SHP77 (cell line): ENCODE measurements around the gene AQP12B.
"Not testable (repeated sequence)": the region's sequence is repeated elsewhere in the genome, so short reads cannot be mapped to it uniquely, and the experiment has no call there.

Experiments
- DNase-seq, 2 experiments: peaks; one replicate each; lab custom pipeline; 2025; lab: John Stamatoyannopoulos, UW

The AQP12B gene, protein sequence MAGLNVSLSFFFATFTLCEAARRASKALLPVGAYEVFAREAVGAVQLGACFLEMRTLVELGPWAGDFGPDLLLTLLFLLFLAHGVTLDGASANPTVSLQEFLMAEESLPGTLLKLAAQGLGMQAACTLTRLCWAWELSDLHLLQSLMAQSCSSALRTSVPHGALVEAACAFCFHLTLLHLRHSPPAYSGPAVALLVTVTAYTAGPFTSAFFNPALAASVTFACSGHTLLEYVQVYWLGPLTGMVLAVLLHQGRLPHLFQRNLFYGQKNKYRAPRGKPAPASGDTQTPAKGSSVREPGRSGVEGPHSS

DNA sequence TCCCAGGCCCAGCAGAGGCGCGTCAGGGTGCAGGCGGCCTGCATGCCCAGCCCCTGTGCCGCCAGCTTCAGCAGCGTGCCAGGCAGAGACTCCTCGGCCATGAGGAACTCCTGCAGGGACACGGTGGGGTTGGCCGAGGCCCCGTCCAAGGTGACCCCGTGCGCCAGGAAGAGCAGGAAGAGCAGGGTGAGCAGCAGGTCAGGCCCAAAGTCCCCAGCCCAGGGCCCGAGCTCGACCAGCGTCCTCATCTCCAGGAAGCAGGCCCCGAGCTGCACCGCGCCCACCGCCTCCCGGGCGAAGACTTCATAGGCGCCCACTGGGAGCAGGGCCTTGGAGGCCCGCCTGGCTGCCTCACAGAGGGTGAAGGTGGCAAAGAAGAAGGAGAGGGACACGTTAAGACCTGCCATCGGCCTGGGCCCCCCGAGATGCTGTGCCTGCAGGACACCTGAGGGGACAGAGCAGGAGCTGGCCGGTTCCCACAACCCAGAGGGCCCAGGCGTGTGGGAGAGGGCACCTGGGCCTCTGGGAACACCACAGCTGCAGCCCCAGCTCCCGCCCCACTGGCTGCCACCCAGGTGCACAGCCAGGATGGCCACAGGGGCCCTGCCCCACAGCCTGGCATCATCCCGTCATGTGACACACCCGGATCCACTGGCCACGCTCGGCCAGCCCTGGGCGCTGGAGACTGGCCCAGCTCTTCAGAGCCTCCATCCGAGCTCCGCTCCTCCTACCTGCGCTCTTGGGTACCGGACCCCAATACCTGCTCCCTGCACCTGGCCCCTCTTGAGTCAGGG is at the start of gene AQP12B:
AQP12B (minus strand) TSS at position 455 of the 794 bp plus-strand sequence; CDS start at position 407, 48 bp downstream.
- not testable (repeated sequence) for DNase-seq

DNA sequence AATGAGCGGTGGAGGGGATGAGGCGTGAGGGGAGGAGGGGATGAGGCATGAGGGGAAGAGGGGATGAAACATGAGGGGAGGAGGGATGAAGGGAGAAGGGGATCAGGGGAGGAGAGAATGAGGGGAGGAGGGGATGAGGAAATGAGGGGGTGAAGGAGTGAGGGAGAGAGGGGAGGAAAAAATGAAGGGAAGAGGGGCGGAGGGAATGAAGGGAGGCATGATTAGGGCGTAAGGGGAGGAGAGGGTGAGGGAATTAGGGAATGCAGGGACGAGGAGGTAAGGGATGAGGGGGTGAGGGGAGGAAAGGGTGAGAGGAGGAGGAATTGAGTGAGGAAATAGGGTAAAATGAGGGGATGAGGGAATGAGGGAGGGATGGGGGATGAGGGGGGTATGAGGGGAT is 49.5 kb upstream of the AQP12B start:
- DNase-seq, result no peak

DNA sequence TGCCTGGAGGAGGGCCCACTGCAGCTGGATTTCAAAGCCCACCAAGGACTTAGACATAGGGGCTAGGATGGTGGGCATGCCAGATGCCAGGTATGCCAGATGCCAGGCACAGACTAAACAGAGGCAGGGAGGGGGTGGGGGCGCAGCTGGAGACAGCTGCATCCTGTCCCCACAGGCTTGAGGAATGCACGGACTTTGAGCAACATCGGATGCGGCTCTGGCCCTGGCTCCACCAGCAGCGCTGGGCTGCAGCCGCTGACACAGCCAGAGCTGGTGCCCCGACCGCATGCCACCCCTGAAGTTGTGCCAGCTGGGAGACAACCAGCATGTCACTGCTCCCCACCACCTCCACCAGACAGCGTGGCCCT is 48.5 kb upstream of the AQP12B start:
- no peak for DNase-seq

DNA sequence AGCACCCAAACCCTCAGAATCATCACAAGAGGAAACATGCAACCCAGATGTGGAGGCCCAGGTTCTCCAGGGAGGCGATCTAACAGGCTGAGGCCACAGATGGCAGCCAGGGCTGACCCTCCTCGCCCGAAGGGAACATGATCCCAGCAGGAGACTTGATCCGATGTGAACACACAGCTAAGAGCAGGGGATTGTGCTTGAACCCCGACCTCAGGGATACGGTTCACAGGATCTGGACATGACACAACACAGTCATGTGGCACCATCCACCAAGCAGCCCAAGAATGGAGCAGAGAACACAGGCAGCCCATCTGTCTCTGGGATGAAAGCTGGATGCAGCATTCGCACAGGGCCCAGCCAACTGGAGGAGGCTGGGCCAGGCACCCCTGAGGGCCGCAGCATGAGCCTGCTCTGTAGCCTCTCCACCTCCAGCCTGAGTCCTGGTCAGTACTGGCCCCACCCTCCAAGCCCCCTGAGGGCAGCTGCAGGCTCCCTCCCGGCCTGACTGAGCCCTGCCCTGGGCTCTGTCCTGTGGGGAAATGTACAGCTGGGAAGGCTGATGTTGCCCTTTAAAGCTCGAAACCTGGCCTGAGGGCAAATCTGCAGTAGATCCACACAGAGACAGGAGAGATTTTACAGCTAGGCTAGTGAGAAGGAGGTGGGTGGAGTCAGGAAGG is 48.0 kb upstream of the AQP12B start:
- DNase-seq, result no peak

DNA sequence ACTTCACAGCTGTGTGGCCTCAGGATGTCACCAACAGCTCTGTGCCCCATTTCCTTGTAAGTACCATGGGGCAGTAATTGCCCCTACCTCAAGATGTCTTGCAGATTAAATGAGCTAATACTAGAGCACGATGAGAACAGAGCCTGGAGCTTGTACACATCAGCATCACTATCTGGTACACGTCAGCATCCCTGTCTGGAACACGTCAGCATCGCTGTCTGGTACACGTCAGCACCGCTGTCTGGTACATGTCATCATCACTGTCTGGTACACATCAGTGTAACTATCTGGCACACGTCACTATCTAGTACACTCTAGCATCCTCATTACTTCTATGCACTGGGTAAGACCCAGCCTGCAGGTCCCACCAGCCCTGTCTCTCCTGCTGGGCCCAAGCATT is 46.1 kb upstream of the AQP12B start:
- no peak for DNase-seq

DNA sequence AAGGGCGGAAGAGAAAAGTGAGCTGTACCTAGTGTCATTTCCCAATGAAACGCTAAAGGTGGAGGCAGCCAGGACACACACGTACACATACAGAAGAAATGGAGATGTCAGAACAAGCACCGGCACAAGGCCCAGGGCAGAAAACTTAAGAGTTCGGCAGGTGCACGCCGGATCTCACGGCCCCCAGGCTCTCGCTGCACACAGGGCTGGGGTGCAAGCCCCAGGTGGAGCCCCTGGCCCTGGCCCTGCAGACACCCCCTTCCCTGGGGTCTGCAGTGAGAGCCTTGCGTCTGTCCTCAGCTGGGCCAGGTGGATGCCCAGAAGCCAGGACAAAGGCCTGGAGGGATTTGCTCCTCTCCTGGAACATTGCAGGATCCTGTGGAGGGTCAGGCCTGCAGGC is 45.7 kb upstream of the AQP12B start:
- DNase-seq, result no peak

DNA sequence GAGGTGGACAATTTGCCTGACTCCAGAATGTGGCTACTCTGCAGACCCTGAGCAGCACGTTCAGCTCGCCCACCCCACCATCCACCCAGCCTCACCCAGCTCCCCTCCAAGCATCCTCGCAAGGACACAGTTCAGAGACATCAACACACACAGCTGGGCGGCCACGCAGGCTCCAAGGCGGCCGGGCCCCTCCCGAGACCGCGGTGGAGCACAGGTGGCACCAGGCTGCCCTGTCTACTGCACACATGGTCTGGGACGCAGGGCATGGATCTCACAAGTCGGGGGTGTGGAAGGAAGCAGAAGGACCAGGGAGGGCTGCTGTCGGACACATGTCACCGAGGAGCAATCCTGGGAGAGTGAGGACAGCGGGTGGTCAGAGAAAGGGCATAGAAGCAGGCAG is 45.2 kb upstream of the AQP12B start:
- no peak for DNase-seq

DNA sequence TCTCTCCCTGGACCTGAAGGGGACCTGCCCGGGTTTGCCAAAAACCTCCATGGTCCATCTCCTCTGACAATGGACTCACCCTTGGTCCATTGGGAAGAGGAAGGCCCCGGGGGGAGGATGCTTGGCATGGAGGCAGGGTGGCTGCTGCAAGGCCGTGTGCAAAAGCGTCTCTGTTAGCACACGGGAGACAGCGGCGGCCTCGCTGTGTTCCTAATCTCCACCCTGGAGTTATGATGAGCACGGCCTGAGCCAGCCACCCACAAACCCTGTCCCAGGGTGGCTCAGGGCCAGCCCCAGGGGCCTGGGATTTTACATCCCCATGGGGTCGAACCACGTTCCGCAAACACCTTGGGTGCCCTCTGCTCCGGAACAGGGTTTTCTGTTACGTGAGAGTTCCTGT is 44.8 kb upstream of the AQP12B start:
- no peak for DNase-seq

DNA sequence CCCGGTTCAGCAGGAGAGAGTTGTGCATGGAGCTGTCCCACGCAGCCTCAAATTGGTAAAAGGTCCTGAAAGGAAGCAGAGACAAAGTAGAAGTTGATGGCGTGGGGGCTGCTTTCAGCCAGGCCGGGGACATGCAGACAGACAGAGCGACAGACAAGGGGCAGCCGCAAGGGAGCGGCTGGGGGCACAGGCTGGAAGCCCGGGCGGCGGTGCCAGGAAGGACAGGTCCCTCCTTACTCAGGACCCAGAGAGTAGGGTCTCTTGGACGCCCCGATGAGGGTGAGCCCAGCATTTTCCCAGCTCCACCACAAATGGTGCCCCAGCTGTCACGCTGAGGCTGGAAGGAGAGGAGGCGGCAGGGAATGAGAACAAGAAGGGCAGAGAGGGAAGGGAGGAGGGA is 44.2 kb upstream of the AQP12B start:
- DNase-seq, result no peak

DNA sequence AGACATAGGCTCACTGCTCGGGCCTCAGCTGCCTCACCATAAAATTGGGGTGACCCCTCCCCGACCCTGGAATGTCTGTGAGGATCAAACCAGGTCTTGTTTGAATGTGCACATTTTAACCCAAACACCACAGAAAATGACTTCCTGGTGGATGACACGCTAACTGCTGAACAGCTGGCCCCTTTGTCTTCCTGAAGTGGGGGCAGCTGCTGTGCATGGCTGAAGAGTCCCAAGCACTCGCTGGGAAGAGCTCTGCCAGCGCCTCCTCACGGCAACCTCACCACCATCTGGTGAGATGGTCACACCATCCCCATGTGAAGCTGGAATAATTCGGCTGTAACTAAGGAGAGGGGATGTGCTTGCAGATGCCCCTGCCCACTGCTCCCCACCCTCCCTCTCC is 43.0 kb upstream of the AQP12B start:
- DNase-seq, result peak; percentile 88 to 89

DNA sequence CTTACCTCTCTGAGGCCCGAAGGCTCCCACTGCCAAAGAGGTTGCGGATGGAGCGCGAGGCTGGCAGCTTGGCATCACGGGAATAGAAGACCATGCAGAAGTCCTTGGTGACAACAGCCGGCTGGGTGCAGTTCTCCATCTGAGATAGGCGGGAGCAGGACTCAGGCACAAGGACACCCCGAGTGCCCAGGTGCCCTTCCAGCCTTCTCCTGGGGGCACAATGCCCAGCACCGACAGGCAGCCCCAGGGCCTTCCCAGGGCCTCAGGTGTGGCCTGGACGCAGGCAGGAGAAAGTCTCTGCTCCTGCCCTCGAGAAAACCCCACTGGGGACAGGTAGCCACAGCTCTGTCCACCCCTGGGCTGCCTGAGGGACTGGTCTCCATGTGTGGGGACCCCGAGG is 42.6 kb upstream of the AQP12B start:
- DNase-seq, result no peak

DNA sequence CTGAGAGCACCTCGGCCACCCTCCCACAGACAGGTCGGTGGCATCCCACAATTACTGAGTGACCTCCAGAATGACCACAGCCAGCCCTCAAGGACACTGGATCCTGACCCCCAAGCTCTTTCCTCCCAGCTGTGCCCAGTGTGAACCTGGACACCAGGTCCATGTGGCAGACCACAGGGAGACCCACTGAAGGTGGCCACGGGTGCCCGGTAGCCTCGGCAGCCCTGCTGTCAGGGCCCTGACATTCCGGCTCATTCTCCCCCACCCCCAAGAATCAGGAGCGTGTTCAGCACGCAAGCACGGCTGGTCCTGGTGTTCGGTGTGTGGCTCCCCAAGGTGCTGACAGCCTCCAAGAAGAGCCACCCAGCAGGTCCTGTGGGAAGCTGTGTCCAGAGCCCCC is 41.7 kb upstream of the AQP12B start:
- DNase-seq, result no peak

DNA sequence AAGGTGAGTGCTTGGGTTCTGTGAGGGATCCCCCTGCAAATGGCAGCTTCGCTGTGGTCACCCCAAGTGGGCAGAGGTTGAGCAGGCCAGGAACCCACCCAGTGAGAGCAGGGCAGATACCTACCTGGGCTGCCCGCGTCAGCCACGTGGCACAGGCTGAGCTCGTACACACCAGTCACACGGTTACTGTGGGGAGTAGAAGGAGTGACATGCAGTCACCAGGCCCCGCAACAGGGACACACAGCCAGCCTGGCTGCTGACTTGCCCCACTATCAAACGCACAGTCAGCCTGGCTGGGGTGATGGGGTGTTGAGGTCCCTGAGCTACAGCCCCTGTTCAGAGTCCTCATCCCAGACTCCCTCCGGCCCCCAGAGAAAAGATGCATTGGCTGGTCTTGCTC is 41.2 kb upstream of the AQP12B start:
- no peak for DNase-seq

DNA sequence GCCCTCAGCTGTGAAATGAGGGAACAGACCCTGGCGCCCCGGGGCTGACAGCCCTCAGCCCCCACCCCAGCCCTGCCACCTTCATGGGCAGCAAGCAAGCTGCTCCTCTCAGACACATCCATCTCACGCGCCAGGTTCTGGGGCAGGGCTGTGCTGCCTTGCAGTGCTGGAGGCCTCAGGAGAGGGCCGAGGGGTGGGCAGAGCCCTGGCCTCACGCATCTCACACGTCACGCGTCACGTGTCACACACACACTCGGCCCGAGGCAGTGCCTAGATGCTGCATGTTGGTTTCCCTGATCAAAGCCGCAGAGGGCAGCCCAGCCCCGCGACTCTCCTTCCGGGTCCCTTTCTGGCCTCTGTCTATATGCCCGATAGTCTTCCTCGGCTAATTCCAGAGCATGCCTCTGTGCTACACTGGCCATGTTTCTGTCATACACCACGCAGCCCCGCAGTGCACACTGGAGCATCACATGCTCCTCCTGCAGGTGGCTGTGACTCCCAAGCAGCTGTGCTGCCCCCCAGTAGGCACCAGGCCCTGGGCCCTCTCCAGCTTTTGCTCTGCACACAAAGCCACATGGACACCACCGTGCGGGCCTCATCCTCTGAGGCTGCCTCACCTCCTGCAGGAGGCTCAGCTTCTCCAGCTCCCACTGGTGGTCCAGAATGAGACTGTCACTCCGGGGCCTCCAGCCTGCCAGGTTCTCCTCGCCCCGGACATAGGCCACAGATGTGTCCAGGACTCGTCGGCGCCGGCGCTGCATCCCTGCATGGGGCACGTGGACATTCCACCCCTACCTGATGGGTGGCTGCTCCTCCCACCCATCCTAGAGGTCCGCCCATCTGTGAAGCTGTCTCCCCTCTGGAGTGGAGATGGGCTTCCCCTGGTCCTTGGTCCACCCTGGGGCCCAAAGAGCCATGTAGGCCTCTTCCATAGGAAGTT is 40.4 kb upstream of the AQP12B start:
- DNase-seq, result no peak

DNA sequence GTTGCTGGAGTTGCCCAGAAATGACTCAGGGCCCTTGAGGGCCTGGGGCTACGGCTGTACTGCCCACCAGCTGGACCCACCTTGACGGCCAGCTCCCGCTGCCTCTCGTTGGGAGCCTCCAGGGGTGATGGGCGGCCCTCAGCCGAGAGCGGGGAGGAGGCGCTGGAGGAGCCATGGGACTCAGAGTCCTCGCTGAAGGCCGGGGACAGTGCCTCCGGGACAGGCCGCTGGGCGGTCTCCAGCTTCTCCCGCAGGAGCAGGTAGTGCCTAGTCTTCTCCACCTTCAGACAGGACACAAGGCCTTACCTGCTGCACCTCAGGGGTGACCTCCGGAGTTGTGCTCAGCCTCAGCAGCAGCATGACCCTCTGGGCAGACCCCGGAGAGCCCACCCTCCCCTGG is 39.7 kb upstream of the AQP12B start:
- DNase-seq, result no peak

DNA sequence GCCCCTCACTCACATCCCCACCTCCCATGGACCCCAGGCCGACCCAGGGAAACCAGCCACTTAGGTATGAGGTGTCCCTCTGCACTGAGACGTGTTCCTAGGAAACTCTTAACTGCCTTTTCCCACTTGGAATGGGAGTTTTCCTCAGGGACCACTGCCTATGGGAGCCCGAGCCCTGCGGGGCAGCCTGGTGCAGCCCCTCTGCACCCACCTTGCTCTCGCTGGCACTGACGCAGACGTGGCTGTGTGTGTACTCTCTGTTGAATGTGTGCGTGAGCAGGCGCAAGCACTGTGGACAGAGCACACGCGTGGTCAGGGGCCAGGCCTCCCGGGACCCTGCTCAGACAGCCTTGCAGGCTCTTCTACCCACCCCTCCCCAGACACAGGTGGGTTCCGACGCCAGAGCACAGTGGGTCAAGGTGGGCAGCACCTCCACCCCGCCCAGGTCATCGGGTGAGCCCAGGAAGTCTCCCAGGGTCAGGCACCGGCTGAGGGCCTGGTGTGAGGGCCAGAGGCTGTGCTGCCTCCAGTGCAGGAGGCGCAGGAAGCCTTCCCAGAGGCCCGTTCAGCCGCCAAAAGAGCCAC is 39.0 kb upstream of the AQP12B start:
- DNase-seq, result no peak

DNA sequence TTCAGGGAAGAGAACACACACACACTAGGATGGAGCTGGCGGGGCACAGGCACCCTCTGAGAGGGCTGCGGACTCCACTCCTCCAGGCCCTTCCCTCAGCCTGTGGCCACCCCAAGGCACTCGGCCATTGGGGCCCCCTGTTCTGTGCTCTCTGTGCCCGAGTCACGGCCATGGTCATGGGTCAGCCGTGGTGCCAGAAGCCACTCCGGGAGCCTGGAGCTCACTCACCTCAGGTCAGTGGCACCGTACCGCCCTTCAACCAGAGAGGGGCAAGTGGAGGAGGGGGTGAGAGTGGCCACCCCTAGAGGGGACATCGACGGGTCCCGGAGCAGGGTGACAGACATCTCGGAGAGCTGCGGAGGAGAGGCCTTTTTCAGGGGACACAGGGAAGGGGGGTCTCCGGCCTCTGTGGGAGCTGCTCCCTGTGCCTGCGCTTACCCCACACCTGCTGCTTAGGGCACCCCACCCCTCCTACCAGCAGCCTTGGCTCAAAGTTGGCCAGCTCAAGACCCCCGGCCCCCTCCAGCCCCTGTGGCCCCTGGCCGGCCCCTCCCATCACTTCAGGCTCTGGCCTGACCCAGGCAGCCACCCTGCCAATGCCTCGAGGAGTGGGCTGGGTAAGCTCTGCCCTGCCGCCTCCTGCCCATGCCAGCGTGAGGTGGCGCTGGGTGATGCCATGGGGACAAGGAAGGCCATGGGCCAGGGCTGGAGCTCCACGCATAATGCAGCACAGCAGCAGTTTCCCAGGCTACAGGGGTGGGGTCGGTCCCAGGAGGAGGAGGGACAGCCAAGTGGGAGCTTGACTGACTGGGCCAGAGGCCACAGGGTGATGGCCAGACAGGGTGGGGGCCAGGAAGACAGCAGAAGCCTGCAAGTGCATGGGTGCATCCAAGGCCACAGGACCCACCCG is 38.3 kb upstream of the AQP12B start:
- DNase-seq, result no peak

DNA sequence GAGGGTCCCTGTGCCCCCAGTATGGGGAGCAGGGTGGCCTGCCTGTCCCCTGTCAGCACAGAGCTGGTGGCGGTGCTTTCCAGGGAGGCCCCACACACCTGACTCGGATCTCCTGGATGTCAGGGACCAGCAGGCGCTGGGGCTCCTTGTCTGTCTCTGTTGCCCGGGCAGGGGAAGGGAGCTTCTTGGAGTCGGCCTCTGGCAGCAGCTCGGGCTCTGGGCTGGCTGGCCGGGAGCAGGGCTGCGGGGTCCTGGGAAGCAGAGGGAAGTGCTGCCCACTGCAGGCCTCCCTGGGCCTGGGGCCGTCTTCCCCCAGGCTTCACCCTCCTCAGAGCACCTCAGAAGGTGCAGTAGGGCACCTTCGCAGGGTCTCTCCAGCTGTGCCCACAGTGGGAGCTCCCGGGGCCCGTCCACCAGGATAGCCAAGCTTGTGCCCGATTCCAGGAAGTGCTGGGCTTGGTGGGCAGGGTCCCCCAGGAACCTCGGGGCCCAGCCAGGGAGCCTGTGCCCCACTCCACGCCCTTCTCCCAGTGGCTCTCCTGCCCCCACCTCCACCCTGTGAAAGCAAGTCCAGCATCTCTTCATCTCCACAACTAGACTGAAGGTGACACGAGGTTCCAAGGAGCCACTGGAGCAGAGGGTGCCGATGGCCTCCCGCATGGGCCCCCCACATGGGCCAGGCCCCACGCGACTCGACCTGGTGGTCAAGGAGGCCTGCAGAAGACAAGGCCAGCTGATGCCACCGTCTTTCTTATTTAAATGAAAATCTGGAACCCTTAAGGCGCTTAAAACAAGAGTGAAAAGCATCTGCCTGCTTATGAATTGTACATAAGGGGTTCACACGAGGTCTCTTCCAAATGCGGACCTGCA is 37.2 kb upstream of the AQP12B start:
- no peak for DNase-seq

DNA sequence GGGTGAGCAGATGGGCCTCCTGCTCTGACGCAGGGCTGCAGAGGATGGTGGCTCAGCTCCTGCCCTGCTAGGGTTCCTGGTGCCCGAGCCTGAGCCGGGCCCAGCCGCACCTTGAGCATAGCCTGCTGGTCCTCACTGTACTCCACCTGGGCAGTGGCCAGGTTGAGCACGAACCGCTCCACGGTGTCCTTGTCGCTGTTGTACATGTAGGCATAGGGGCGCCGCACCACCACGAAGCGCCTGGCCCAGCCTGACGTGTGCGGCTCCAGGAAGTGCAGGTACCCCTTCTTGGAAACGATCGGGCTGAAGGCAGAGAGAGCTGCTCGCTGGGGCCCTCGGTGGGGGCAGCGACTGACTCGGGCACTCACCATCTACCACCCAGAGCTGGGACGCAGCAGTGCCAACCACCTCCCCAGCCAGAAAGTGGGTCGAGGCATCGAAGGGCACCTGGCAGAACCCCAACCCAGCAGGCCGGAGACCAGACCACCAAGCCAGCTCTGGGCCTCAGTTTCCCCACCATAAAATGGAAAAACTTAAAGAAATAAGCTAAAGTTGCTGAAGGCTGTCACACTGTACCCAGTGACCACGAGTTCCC is 36.3 kb upstream of the AQP12B start:
- no peak for DNase-seq
